NCI-H510A (cell line): ENCODE results near the gene FANK1.
"Not testable (repeated sequence)": the region's sequence is repeated elsewhere in the genome, so short reads cannot be mapped to it uniquely, and the experiment has no call there.

Source experiments
- DNase-seq: peaks from one replicate; lab custom pipeline; 2025; lab: John Stamatoyannopoulos, UW

Gene FANK1

GRCh38 chr10:125889441-125889840 is 6.9 kb upstream of the FANK1 start:
- DNase-seq, result not testable (repeated sequence)

DNA sequence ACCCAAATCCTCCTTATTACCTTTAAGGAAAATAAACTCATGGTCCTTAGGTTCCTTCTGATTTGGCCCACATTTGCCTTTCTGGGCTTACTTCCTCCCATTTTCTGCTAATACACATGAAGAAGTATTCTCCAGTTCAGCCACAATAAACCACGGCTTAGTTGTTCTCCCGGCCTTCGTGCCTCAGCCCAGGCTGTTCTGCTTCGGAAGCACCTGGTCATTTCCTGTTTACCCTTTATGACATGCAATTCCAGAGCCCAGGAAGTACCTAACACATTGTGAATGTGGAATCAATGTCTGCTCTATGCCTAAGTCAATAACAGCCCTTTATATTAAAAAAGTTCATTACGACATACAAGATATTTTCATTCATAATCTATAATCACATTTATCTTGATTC is 4.0 kb upstream of the FANK1 start:
- not testable (repeated sequence) for DNase-seq

DNA sequence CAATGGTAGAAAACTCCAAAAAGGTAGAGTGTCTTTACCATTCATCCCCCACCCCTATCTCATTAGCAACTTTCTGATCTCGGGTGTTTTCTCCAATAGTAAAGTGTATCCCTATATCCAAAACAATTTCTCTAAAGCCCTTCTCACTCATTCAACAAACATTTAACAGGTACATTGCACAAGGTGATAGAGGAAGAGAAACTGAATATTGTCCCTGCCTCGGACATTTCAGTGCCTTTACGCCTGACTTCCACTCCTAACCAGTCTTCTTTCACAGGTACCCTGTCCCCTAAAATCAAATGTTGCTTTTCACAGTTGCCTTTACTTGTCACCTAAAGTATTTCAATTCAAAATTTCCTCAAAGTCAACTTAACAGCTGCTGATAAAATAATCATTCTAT is 2.2 kb upstream of the FANK1 start:
- DNase-seq, result not testable (repeated sequence)

GRCh38 chr10:125895130-125896087 is 955 bp upstream of the FANK1 start:
- peak; percentile 38 for DNase-seq

DNA sequence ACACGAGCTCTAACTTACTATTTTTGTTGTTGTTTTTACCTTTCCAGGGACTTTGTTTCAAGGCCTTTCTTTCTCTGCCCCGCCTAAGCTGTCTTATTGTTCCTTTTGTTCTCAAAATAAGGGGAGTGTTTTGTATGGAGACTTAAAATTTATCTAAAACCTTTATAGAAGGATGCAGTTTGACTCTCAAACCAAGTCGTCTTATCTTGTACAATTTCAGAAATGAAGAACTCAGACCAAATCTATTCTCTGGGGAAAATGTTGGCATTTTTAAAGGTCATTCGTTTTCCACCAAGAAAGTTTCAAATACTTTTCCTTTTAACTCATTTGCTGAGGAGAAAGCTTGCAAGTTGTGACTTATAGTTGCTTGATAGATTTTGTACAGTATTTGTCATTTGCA is 953 bp downstream of the FANK1 start:
- DNase-seq, result not testable (repeated sequence)

GRCh38 chr10:125900963-125901362 is 4.6 kb downstream of the FANK1 start:
- not testable (repeated sequence) for DNase-seq

- not testable (repeated sequence) for DNase-seq
These were observed 6.8 kb downstream of the FANK1 start for GRCh38 chr10:125903135-125903640.

DNA sequence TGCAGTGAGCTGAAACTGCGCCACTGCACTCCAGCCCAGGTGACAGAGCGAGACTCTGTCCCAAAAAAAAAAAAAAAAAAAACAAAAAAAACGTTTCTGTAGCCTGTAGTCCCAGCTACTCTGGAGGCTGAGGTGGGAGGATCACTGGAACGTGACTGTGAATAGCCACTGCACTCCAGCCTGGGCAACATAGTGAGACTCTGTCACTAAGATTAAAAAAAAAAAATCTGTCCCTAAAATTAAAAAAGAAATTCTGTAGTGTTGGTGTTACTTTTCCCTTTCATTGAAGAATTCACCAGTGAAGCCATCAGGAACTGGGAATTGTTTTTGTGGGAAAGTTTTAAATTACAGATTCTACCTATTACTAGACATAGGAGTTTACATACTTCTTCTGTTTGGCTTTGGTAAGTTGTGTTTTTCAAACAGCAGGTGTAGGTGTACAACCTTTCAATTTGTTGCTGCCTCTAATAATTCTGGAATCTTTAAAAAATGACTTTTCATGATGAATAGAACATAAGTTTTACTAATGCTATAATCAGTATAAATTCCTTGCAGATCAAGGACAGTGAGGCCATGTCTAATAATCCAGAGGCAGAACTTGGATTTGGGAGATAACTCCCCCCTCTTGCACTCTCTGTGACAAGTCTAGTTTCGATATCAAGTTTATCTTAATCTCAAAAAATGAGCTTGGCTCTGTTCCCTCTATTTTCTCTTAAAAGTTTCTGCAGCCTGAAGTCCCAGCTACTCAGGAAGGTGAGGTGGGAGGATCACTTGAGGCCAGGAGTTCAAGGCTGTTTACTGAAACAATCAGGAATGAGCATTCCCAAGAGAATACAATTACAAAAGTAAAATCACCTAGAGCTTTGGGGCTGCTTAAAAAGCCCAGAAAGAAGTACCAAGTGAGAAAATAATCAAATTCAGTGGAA is 9.0 kb downstream of the FANK1 start:
- DNase-seq, result not testable (repeated sequence)

DNA sequence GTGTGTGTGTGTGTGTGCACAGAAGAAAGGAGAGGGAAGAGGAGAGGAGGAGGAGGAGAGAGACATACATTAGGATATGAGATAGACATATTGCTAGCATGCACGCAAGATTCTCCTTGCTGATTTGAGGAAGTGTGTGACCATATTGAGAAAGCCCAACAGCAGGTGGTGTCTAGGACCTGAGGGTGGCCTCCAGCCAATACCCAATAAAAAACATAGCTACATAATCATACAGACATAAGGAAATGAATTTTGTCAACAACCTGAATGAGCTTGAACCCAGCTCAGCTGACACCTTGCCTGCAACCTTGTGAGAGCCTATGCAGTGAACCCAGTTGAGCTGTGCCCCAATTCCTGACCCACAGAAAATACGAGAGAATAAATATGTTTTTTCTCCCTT is 11.2 kb downstream of the FANK1 start:
- DNase-seq, result not testable (repeated sequence)

- DNase-seq, result not testable (repeated sequence)
These were observed 12.4 kb downstream of the FANK1 start for GRCh38 chr10:125908813-125909212.

DNA sequence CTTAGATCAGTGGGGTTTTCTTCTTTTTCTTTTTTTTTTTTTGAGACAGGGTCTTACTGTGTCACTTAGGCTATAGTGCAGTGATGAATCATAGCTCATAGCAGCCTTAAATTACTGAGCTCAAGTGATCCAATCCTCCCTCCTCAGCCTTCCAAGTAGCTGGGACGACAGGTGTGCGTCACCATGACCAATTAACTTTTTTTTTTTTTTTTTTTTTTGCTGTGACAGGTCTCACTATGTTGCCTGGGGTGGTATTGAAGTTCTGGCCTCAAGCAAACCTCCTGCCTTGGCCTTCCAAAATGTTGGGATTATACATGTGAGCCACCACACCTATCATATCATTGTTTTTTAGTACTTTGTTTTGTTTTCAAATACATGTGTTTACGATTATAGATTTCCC is 13.1 kb downstream of the FANK1 start:
- DNase-seq, result not testable (repeated sequence)

DNA sequence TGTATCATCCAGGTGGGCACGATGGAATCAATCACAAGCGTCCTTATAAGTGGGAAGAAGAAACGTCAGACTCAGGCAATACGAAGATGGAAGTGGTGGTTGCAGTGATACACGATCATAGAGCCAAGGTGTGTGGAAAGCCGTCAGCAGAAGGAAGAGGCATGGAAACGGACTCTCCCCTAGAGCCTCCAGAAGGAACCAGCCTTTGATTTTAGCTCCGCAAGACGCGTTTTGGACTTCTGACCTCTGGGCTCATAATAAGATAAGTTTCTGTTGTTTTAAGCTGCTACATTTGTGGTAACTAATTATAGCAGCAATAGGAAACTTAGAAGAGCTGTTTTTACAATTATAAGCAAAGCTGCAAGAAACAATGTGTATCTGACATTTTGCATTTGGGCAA is 14.8 kb downstream of the FANK1 start:
- no peak for DNase-seq

GRCh38 chr10:125911990-125912389 is 15.6 kb downstream of the FANK1 start:
- DNase-seq, result peak; percentile 87

DNA sequence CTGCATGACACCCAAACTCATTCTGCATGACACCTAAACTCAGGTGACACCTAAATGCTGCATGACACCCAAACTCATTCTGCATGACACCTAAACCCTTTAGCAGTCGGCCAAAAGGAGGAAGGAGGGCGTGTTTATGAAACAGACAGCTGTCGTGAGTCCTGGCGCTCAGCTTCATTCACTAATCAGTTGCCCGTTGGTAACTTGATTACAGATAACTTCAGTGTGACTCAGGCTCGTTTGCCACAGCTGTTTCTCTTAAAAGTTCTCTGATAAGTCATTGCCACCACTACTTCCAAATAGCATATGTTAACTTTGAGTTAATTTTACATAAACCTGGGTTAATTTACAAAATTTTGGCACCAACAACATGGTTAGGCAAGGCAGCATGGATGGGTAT is 16.9 kb downstream of the FANK1 start:
- not testable (repeated sequence) for DNase-seq

GRCh38 chr10:125916977-125917376 is 20.6 kb downstream of the FANK1 start:
- DNase-seq, result no peak

DNA sequence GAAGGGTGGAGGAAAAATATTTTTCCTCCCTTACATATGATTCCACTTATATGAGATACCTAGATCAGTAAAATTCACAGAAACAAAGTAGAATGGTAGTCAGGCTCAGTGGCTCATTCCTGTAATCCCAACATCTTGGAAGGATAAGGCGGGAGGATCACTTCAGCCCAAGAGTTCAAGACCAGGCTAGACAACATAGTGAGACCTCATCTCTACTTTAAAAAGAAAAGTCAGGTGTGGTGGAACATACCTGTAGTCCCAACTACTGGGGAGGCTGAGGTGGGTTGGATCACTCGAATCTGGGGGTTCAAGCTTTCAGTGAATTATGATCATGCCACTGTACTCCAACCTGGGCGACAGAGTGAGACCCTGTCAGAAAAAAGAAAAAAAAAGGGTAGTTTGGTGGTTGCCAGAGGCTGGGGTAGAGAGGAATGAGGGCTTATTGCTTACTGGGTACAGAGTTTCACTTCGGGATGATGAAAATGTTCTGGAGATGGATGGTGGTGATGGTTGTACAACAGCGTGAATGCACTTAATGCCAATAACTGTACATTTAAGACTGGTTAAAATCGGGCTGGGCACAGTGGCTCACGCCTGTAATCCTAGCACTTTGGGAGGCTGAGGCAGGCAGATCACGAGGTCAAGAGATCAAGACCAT is 21.5 kb downstream of the FANK1 start:
- DNase-seq, result not testable (repeated sequence)

- not testable (repeated sequence) for DNase-seq
These were observed 25.4 kb downstream of the FANK1 start for GRCh38 chr10:125921643-125922306.

DNA sequence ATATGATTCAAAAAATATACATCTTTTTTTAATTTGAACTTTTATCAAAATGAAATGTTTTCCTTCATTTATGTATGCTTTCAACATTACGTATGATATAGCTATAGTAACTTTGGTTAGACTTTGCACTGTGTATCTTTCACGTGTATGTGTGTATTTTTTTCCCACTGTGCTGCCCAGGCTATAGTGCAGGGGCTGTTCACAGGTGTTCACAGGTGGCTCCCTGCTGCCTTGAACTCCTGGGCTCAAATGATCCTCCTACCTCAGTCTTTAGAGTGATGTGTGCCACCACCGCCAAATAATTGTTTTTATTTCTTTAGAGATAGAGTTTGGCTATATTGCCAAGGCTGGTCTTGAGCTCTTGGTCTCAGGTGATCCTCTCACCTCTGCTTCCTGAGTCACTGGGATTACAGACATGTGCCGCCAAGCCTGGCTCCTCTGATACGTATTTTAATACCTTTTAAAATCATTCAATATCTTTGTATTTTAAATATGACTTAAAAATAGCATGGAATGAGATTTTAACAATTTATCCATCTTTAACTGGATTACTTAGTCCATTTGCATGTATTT is 29.0 kb downstream of the FANK1 start:
- DNase-seq, result no peak

GRCh38 chr10:125926247-125926646 is 29.9 kb downstream of the FANK1 start:
- no peak for DNase-seq

- DNase-seq, result not testable (repeated sequence)
These were observed 30.9 kb downstream of the FANK1 start for GRCh38 chr10:125927265-125927664.
